Renal cortex interstitium (tissue), 11 donors: ENCODE results near the gene C2orf49. TPM values are rescaled to one million over a fixed set of nuclear protein-coding genes. Genes with fewer than 3 reads are reported as not detected.
A peak's percentile ranks its signal among the peaks of the same experiment; 100 is the strongest.
"Not testable (repeated sequence)": the region's sequence is repeated elsewhere in the genome, so short reads cannot be mapped to it uniquely, and the experiment has no call there.

ENCODE experiments used
- DNase-seq, 11 donors: peaks; one replicate each; pipeline ENCODE4 v3.0.0-alpha.2; 2013; ENCODE audit warnings: low read depth in 9 of 11, low spot score in 4 of 11; ENCODE audit errors: extremely low read depth in 1 of 11
- polyA plus RNA-seq, 3 donors: library from polyadenylated mRNA; unstranded; fragments of 120-200 nt; gene quantifications; one replicate each; pipeline ENCODE4 v1.2.1, GENCODE V29; 2013; ENCODE audit not compliant: insufficient read length in 3 of 3

C2orf49 gene
- polyA plus RNA-seq, 3 donors, result 22.9 to 28.8 (median 25.1) TPM

- DNase-seq, result no peak
Observed at GRCh38 chr2:105308382-105309146, 28.8 kb upstream of the C2orf49 start.

DNA sequence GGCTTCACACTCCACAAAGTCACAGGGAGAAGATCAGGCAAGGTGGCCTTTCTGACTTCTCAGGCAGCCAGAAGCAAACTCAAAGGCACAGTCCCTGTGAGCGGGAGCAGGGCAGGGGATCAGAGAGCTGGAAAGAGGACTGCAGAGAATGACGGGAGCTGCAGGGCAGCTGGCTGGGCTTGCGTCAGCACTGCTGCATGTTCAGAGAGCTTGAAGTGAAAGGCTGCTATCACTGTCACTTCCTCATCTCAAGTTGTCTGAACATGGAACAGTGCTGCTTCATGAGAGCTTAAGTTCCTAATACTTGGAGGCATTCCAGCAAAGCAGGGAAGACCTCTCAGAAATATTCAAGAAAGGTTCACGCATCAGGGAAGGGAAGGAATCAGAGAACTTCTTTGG is 28.2 kb upstream of the C2orf49 start:
- no peak for DNase-seq

GRCh38 chr2:105313877-105314276 is 23.5 kb upstream of the C2orf49 start:
- DNase-seq, result no peak

DNA sequence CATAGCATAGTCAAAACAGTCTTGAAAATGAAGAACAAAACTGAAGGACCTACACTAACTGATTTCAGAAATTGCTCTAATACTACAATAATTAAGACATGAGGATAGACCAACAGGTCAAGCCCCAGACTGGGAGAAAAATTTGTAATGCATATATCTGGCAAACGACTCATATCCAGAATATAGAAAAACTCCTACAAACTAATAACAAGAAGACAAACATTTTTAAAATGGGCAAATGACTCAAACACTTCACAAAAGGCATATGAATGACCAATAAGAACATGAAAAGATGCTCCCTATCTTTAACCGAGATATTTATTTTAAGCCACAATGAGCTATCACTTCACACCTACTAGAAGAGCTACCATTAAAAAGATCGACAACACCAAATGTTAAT is 22.0 kb upstream of the C2orf49 start:
- no peak for DNase-seq

- DNase-seq, result no peak
Observed at GRCh38 chr2:105317937-105318336, 19.4 kb upstream of the C2orf49 start.

DNA sequence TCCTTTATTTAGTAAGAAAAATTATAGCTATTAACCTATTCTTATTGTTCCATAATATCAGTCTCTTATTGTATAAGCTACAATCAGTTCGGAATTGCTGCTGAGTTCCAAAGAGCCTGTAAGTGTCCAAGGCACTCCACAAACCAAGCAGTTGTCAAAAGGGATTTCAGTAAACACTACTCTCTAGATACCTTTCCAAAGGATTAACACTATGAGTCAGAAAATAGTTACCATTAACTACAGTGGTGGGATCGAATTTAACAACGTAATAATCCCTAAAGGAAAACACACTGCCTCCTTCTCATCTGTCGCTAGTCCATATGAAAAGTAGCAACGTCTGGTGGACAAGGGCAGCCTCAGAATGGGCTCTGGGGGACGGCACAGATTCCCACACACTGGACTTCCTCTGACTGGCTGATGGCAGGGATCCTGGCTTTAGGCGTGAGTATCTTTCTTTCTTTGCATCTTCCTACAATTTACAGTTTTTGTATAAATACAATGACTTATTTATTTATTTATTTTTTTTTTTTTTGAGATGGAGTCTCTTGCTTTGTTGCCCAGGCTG is 16.6 kb upstream of the C2orf49 start:
- DNase-seq, result no peak

GRCh38 chr2:105321875-105322646 is 15.3 kb upstream of the C2orf49 start:
- DNase-seq, result no peak

GRCh38 chr2:105323111-105323510 is 14.2 kb upstream of the C2orf49 start:
- DNase-seq, result no peak

GRCh38 chr2:105324101-105324500 is 13.2 kb upstream of the C2orf49 start:
- no peak for DNase-seq

DNA sequence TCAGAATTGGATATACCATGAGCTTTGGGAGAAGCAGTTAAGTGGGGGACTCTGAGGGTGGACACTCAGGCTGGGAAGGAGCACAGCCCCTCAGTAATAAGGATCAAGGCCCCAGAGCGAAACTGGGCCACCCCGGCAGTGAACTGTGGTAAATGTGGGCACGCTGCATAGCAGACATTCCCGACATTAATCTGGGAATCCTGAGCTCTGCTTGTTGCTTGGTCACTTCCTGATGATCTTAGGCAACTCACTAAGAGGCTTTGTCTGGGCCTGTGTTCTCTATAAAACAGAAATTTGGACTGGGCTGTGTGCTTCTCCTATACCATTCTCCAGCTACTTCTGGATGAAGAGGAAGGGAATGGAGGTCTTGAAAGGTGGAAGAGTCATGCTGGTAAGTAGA is 12.6 kb upstream of the C2orf49 start:
- no peak for DNase-seq

- no peak for DNase-seq
Observed at GRCh38 chr2:105325389-105325963, 11.9 kb upstream of the C2orf49 start.

DNA sequence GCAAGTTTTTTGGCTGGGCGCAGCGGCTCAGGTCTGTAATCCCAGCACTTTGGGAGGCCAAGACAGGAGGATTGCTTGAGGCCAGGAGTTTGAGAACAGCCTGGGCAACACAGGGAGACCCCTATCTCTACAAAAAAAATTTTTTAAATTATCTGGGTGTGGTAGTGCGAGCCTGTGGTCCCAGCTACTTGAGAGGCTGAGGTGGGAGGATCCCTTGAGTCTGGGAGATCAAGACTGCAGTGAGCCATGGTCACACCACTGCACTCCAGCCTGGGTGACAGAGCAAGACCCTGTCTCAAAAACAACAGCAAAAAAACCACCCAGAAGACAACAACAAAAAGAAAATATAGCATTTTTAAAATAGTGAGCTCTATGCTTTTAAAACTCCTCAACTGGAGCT is 10.1 kb upstream of the C2orf49 start:
- not testable (repeated sequence) for DNase-seq

- no peak for DNase-seq
Observed at GRCh38 chr2:105327690-105328089, 9.7 kb upstream of the C2orf49 start.

- DNase-seq, result peak in 1 of 11 donors; percentile 6
Observed at GRCh38 chr2:105328281-105329196, 8.8 kb upstream of the C2orf49 start.

GRCh38 chr2:105329197-105329554 is 8.2 kb upstream of the C2orf49 start:
- peak in 1 of 11 donors; percentile 3 for DNase-seq

DNA sequence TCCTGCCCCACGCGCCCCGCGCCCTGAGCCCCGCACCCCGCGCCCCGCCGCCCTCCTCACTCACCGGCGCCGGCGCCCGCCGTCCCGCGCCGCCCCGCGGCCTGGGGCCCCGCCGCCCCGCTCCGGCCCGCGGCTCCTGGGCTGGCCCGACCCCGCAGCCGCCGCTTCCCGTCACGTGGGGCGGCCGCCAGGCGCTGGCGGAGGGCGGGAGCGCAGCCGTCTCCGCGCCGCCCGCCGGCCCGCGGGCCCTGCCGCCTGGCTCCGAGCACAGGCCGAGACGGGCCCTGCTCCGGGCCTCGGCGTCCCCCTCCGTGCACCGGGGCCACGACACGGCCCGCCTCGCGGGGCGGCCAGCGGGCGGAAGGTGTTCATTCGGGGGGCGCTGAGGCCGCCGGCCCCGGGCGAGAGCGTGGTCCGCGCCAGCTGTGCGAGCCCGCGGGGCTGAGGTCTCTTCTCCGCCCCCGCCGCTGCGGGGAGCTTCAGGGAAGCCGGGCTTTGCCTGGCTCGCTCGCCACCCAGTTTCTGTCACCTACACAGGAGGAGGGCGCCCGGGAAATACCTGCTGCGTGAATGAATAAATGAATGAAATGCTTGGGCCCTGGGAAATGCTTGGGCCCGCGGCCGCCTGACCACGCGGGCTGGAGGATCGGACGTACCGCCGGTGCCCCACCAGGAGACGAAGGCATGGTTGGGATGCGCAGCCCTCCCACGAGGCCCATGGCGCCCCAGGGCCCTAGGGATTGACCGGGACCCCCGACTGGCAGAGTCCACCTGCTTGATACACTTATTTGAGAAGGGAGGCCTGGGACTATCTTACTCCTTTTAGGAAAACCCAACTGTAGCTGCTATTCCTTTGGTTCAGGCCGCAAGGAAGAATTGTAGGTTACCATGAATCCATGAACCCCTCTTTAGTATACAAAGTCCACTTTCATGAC is 7.5 kb upstream of the C2orf49 start, which contains the start of gene TGFBRAP1:
TSS of gene TGFBRAP1 (minus strand) at position 175 of the 935 bp plus-strand sequence. CDS start 21,434 bp downstream, outside the sequence.
- peak in 3 of 11 donors; percentile 35 to 51 (median 46) for DNase-seq

GRCh38 chr2:105330681-105331375 is 6.5 kb upstream of the C2orf49 start:
- no peak for DNase-seq
